H1 (cell line): ENCODE measurements around the gene USP35. TPM values are rescaled to one million over a fixed set of nuclear protein-coding genes. Genes with fewer than 3 reads are reported as not detected.

Source experiments
- CTCF ChIA-PET: fragments of 300-600 bp; sonication (Branson Sonifier 250); formaldehyde crosslinking; loops from one replicate; lab custom pipeline; 2021; ENCODE audit not compliant: partially characterized antibody; lab: Charles Lee
- POLR2A ChIA-PET: fragments of 300-600 bp; sonication (Branson Sonifier 250); formaldehyde crosslinking; loops from one replicate; lab custom pipeline; 2021; ENCODE audit warnings: inconsistent platforms; ENCODE audit not compliant: partially characterized antibody; lab: Charles Lee
- DNase-seq, 2 experiments: peaks; one replicate each; pipeline versions ENCODE4 v3.0.0 to v3.0.0-alpha.2; 2010 to 2022; ENCODE audit warnings: low spot score in 2 of 2, low read depth in 1 of 2, mixed read lengths in 1 of 2
- FAIRE-seq: peaks from 2 replicates; lab custom pipeline; 2011; peaks lifted over from hg19 to GRCh38; lab: Jason Lieb, UNC
- H2AFZ ChIP-seq: 2 replicates; pipeline ENCODE4 v1.8.1; 2012; ENCODE audit warnings: low read length, inconsistent platforms
- H2AK5ac ChIP-seq: 2 replicates; pipeline ENCODE4 v1.6.1; 2013; ENCODE audit warnings: low read depth, low read length
- H2BK120ac ChIP-seq: replicated peaks from 2 replicates; pipeline ENCODE3; 2013; ENCODE audit warnings: low read depth, low read length, inconsistent platforms
- H2BK12ac ChIP-seq: 2 replicates; pipeline ENCODE4 v1.6.1; 2013; ENCODE audit warnings: low read depth, low read length
- H2BK15ac ChIP-seq: 2 replicates; pipeline ENCODE4 v1.6.1; 2013; ENCODE audit warnings: low read length
- H2BK20ac ChIP-seq: 2 replicates; pipeline ENCODE4 v1.6.1; 2013; ENCODE audit warnings: low read length
- H2BK5ac ChIP-seq: 2 replicates; pipeline ENCODE4 v1.6.1; 2013; ENCODE audit warnings: low read depth, low read length
- H3K14ac ChIP-seq: 2 replicates; pipeline ENCODE4 v1.6.1; 2013; ENCODE audit warnings: inconsistent platforms; ENCODE audit not compliant: insufficient read length
- H3K18ac ChIP-seq: 2 replicates; pipeline ENCODE4 v1.6.1; 2013; ENCODE audit warnings: low read length; ENCODE audit errors: extremely low read depth
- H3K23ac ChIP-seq: 2 replicates; pipeline ENCODE4 v1.6.1; 2013; ENCODE audit warnings: inconsistent platforms; ENCODE audit not compliant: insufficient read length
- H3K23me2 ChIP-seq: 2 replicates; pipeline ENCODE4 v1.6.1; 2013; ENCODE audit warnings: low read depth, low read length
- H3K27ac ChIP-seq: 2 replicates; pipeline ENCODE4 v1.6.1; 2011; ENCODE audit warnings: low read depth, low read length, inconsistent platforms
- H3K27me3 ChIP-seq, 4 experiments: replicated peaks in 1 of 4; 1 replicate in 1 of 4; 2 replicates in 3 of 4; pipeline versions ENCODE4 v1.6.1 to v1.8.1; 2011 to 2013; ENCODE audit warnings: low read length in 3 of 4, mild to moderate bottlenecking in 3 of 4, inconsistent platforms in 2 of 4, mixed read lengths in 2 of 4, moderate library complexity in 1 of 4; ENCODE audit not compliant: control insufficient read depth in 3 of 4, insufficient read depth in 3 of 4; ENCODE audit errors: extremely low read depth in 1 of 4
- H3K36me3 ChIP-seq, 4 experiments: 2 replicates each; pipeline versions ENCODE4 v1.6.1 to v1.8.1; 2011 to 2013; ENCODE audit warnings: mild to moderate bottlenecking in 4 of 4, low read length in 3 of 4, moderate library complexity in 2 of 4, control low read depth in 1 of 4, inconsistent platforms in 1 of 4; ENCODE audit not compliant: insufficient read depth in 4 of 4, control insufficient read depth in 2 of 4
- H3K4ac ChIP-seq: replicated peaks from 2 replicates; pipeline ENCODE3; 2013; ENCODE audit warnings: low read length, low read depth, mixed read lengths, inconsistent platforms; ENCODE audit not compliant: insufficient read length
- H3K4me1 ChIP-seq, 4 experiments: replicated peaks in 1 of 4; 1 replicate in 1 of 4; 2 replicates in 3 of 4; pipeline versions ENCODE4 v1.6.1 to v1.8.1; 2011 to 2013; ENCODE audit warnings: low read length in 3 of 4, inconsistent platforms in 2 of 4, mixed read lengths in 1 of 4; ENCODE audit not compliant: insufficient read depth in 4 of 4, control insufficient read depth in 3 of 4
- H3K4me2 ChIP-seq, 2 experiments: 2 replicates each; pipeline versions ENCODE4 v1.6.1 to v1.8.1; 2011 to 2013; ENCODE audit warnings: low read depth in 2 of 2, low read length in 2 of 2, control low read depth in 1 of 2, inconsistent platforms in 1 of 2, mild to moderate bottlenecking in 1 of 2; ENCODE audit not compliant: insufficient read depth in 1 of 2
- H3K4me3 ChIP-seq, 4 experiments: fragments of 200-600, 300-600 bp in 1 of 4; sonication (generic), shearing (Covaris generic), sonication (Bioruptor Twin) in 1 of 4; 2 replicates each; pipeline versions ENCODE4 v1.5.1 to v1.8.1; 2011 to 2016; ENCODE audit warnings: low read length in 4 of 4, low read depth in 3 of 4, control low read depth in 2 of 4, inconsistent platforms in 2 of 4, mild to moderate bottlenecking in 2 of 4, mixed read lengths in 1 of 4, moderate library complexity in 1 of 4; ENCODE audit not compliant: insufficient read depth in 2 of 4; ENCODE audit errors: extremely low read depth in 1 of 4
- H3K56ac ChIP-seq: replicated peaks from 2 replicates; pipeline ENCODE3; 2013; ENCODE audit warnings: low read depth, mild to moderate bottlenecking, mixed read lengths, low read length, inconsistent platforms; ENCODE audit not compliant: insufficient read length
- H3K79me1 ChIP-seq: 2 replicates; pipeline ENCODE4 v1.6.1; 2013; ENCODE audit warnings: low read depth, low read length, control low read depth
- H3K79me2 ChIP-seq, 2 experiments: 2 replicates each; pipeline versions ENCODE4 v1.6.1 to v1.8.1; 2012 to 2013; ENCODE audit warnings: low read length in 2 of 2, mild to moderate bottlenecking in 2 of 2, inconsistent platforms in 1 of 2; ENCODE audit not compliant: insufficient read depth in 2 of 2, control insufficient read depth in 1 of 2
- H3K9ac ChIP-seq, 4 experiments: replicated peaks in 1 of 4; 1 replicate in 1 of 4; 2 replicates in 3 of 4; pipeline versions ENCODE4 v1.6.1 to v1.8.1; 2011 to 2013; ENCODE audit warnings: low read depth in 3 of 4, low read length in 3 of 4, control low read depth in 2 of 4, mild to moderate bottlenecking in 2 of 4, moderate library complexity in 2 of 4, inconsistent platforms in 1 of 4; ENCODE audit errors: extremely low read depth in 1 of 4
- H3K9me3 ChIP-seq, 2 experiments: 2 replicates each; pipeline versions ENCODE4 v1.6.1 to v1.8.1; 2012 to 2013; ENCODE audit warnings: mild to moderate bottlenecking in 2 of 2, moderate library complexity in 2 of 2, control low read depth in 1 of 2, inconsistent platforms in 1 of 2, low read depth in 1 of 2, low read length in 1 of 2, mixed read lengths in 1 of 2; ENCODE audit not compliant: insufficient read depth in 2 of 2
- H4K20me1 ChIP-seq, 2 experiments: replicated peaks in 1 of 2; 2 replicates each; pipeline versions ENCODE3 to v1.8.1; 2011 to 2013; ENCODE audit warnings: inconsistent platforms in 2 of 2, low read length in 2 of 2, mild to moderate bottlenecking in 1 of 2; ENCODE audit not compliant: insufficient read depth in 2 of 2, control insufficient read depth in 1 of 2
- H4K5ac ChIP-seq: 2 replicates; pipeline ENCODE4 v1.6.1; 2013; ENCODE audit warnings: low read length, low read depth, mixed read lengths, inconsistent platforms; ENCODE audit not compliant: insufficient read length
- H4K8ac ChIP-seq: 2 replicates; pipeline ENCODE4 v1.8.0; 2013; ENCODE audit warnings: mild to moderate bottlenecking, moderate library complexity, low read length, inconsistent platforms; ENCODE audit not compliant: insufficient read depth; ENCODE audit errors: extremely low read depth
- H4K91ac ChIP-seq: replicated peaks from 2 replicates; pipeline ENCODE3; 2013; ENCODE audit warnings: low read length, mixed read lengths, inconsistent platforms; ENCODE audit not compliant: insufficient read length
- CREB1 ChIP-seq: IDR thresholded peaks from 2 replicates; pipeline ENCODE4 v1.6.1; 2012; ENCODE audit warnings: inconsistent platforms
- GTF2F1 ChIP-seq: IDR thresholded peaks from 2 replicates; pipeline ENCODE4 v1.6.1; 2012; ENCODE audit warnings: low read depth, low read length, improper control_type of control experiment, borderline replicate concordance
- MAFK ChIP-seq: IDR thresholded peaks from 2 replicates; pipeline ENCODE4 v1.6.1; 2012; ENCODE audit warnings: low read depth, mild to moderate bottlenecking, improper control_type of control experiment, low read length
- POLR2A ChIP-seq, 2 experiments: IDR thresholded peaks; 1 replicate in 1 of 2; 2 replicates in 1 of 2; pipeline ENCODE4 v1.6.1; 2011; ENCODE audit warnings: low read depth in 2 of 2, low read length in 2 of 2, mild to moderate bottlenecking in 2 of 2; ENCODE audit errors: control extremely low read depth in 1 of 2
- ZNF274 ChIP-seq: IDR thresholded peaks from 2 replicates; pipeline ENCODE4 v1.7.0; 2012; ENCODE audit warnings: low read length, borderline replicate concordance; ENCODE audit errors: extremely low read depth
- WGBS, 2 experiments: shearing (Covaris generic) in 1 of 2; methylation state at CpG; one replicate each; pipeline versions ENCODE4 v1.1.6 to v1.1.7; 2013 to 2015; ENCODE audit warnings: low lambda C conversion rate in 2 of 2, mixed read lengths in 2 of 2, inconsistent platforms in 1 of 2, low coverage in 1 of 2, missing lambda C conversion rate in 1 of 2; ENCODE audit not compliant: insufficient replicate concordance in 2 of 2, insufficient coverage in 1 of 2, insufficient read length in 1 of 2; ENCODE audit errors: extremely low coverage in 1 of 2, missing lambda C conversion rate in 1 of 2; 5-methylcytosine and 5-hydroxymethylcytosine counted together
- polyA plus RNA-seq, 7 experiments: library from polyadenylated mRNA; depleted of rRNA in 3 of 7; stranded (reverse) in 5 of 7; unstranded in 2 of 7; fragments of >200 nt in 5 of 7; fragments of 200-250 nt in 2 of 7; gene quantifications; 1 replicate in 5 of 7; 2 replicates in 1 of 7; 4 replicates in 1 of 7; pipeline versions ENCODE4 v1.2.1 to v1.2.3, GENCODE V29; 2011 to 2013; ENCODE audit warnings: missing spikeins in 2 of 7, mixed read lengths in 2 of 7
- total RNA-seq: library from RNA; stranded (reverse); fragmentation: NEBNext Ultra II Directional; extraction: Animal tissue kit (Norgen Biotek cat#: 25700); gene quantifications from 2 replicates; pipeline ENCODE4 v1.2.1, GENCODE V29; 2021
- TF ChIP-seq, protein P1 (sequence below): IDR thresholded peaks from 2 replicates; pipeline ENCODE4 v1.6.1; 2011; ENCODE audit warnings: low read depth, mild to moderate bottlenecking, low read length; ENCODE audit not compliant: insufficient read depth

Gene USP35
- total and polyA plus RNA-seq, 2 of the 8 experiments (the other 6 are each of a cell fraction or from before 2014, with no cell fraction given), result 4.6 to 6.8 TPM

DNA sequence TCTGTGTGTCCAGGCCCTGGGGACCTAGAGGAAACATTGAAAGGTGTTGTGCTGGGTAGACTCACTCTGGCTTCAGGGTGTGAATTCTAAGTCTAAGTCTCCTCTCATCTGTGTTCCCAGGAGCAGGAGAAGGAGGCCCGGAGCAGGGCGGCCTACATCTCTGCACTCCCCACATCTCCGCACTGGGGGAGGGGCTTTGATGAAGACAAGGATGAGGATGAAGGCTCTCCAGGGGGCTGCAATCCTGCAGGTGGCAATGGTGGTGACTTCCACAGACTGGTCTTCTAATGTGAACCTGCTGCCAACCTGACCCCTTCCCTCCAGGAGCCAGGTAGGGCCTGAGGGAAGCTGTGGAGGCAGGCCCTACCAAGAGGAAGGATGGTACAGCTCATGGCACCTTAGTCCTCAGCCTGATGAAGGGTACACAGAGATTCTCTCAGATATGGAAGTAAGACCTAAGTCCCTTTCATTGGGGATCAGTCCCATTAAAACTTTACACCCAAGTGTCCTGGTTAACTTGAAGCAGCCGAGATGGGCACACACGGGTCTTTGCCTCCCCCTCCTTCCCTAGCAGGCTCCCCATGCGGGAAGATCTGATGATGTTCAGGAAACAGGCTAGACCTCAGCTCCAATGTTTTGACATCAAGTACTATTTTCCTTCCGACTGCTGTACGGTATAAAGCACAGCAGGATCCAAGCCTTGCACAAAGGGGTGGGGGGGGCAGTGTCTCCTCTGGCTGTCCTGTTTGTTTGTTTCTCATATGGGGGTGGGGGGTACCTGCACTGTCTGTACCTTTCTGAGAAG, 25.0 kb downstream of the USP35 start:
- Histone ChIP-seq H3K4me3 (no peak overlapping the region), H4K20me1 (peaks cover 0 to 4% of the 10 kb centered on the region in 2 experiments), H2BK120ac (no peak overlapping the region), H3K4ac (no peak overlapping the region), H3K4me1 (no peaks in the 10 kb centered on the region), H2BK20ac (no peak overlapping the region), H4K5ac (no peak overlapping the region), H3K9ac (no peak overlapping the region), H2AFZ (no peak overlapping the region), H3K79me2 (no peaks in the 10 kb centered on the region), H3K23me2 (no peaks in the 10 kb centered on the region), H4K91ac (no peak overlapping the region), H3K14ac (no peak overlapping the region), H3K79me1 (0 out of 2 replicates have a peak, but pooled peaks cover 2% of the 10 kb centered on the region), H2AK5ac (no peak overlapping the region), H3K9me3 (no peaks in the 10 kb centered on the region), H4K8ac (no peak overlapping the region), H2BK12ac (no peak overlapping the region), H2BK5ac (no peak overlapping the region), H3K36me3 (peaks cover 0 to 9% (median 2%) of the 10 kb centered on the region in 4 experiments; a peak in 6 of 8 replicates), H3K27me3 (no peaks in the 10 kb centered on the region), H3K23ac (no peak overlapping the region), H2BK15ac (no peak overlapping the region), H3K4me2 (no peak overlapping the region), H3K18ac (no peak overlapping the region), H3K56ac (no peak overlapping the region), H3K27ac (no peak overlapping the region)
- FAIRE-seq, result no peak
- ChIA-PET CTCF (interaction anchor here (1.0 to 6.7 kb wide), 2 partner anchors 15 to 351 kb away, joined by 3 to 38 read pairs; no protein-coding TSS in a partner anchor), POLR2A (no interaction called here)
- 87% methylated on average over 8 of the region's 8 CpGs; no CpG with 5 or more reads in 1 of the 2 experiments for WGBS, 2 experiments
- TF ChIP-seq POLR2A (IDR thresholded peaks at IDR 0.05; ENCODE audit: control extremely low read depth in 1 of 2, low read depth in 2 of 2, low read length in 2 of 2), result no peak
- TF ChIP-seq, protein P1, sequence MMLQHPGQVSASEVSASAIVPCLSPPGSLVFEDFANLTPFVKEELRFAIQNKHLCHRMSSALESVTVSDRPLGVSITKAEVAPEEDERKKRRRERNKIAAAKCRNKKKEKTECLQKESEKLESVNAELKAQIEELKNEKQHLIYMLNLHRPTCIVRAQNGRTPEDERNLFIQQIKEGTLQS, result no peak
- TF ChIP-seq ZNF274, result no peak
- no peak for TF ChIP-seq CREB1
- TF ChIP-seq GTF2F1, result no peak
- TF ChIP-seq MAFK, result no peak
- no peak for DNase-seq
